GM12874 (cell line): ENCODE data around the gene C3.
A peak's percentile ranks its signal among the peaks of the same experiment; 100 is the strongest.

Source experiments
- TF ChIP-seq, protein P1 (sequence below): IDR thresholded peaks from 2 replicates; pipeline ENCODE4 v1.5.1; 2011; ENCODE audit warnings: low read depth, mild to moderate bottlenecking, control low read depth, low read length, moderate library complexity; ENCODE audit not compliant: insufficient read depth

The C3 gene

DNA sequence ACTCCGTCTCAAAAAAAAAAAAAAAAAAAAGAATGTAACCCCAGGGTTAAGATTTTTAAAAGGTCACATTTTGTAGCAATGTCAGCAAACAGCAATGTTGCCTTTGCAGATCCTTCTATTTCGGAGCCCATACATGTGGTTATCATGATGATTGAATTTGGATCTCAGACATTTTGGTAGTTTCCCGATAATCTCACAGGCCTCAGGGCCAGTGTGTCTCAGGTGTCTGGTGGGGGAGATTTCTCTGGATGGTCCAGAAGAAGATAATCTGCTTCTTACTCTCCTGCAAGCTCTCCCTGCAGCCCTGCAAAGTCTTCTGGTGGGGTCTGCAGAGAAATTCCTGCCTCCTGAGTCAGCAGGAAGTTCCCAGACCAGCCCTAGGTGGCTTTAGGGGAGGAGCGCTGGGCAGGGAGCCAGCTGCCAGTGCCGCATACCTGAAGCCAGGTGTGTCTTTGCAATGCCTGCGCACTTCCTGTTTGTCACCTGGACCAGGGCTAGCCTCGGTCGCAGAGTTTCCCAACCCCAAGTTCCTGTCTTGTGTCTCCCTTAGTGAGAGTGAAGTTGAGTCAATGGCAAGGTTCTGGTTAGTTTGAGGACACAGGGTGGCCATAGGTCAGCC is 45.4 kb upstream of the C3 start:
- TF ChIP-seq, protein P1, sequence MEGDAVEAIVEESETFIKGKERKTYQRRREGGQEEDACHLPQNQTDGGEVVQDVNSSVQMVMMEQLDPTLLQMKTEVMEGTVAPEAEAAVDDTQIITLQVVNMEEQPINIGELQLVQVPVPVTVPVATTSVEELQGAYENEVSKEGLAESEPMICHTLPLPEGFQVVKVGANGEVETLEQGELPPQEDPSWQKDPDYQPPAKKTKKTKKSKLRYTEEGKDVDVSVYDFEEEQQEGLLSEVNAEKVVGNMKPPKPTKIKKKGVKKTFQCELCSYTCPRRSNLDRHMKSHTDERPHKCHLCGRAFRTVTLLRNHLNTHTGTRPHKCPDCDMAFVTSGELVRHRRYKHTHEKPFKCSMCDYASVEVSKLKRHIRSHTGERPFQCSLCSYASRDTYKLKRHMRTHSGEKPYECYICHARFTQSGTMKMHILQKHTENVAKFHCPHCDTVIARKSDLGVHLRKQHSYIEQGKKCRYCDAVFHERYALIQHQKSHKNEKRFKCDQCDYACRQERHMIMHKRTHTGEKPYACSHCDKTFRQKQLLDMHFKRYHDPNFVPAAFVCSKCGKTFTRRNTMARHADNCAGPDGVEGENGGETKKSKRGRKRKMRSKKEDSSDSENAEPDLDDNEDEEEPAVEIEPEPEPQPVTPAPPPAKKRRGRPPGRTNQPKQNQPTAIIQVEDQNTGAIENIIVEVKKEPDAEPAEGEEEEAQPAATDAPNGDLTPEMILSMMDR: no peak

DNA sequence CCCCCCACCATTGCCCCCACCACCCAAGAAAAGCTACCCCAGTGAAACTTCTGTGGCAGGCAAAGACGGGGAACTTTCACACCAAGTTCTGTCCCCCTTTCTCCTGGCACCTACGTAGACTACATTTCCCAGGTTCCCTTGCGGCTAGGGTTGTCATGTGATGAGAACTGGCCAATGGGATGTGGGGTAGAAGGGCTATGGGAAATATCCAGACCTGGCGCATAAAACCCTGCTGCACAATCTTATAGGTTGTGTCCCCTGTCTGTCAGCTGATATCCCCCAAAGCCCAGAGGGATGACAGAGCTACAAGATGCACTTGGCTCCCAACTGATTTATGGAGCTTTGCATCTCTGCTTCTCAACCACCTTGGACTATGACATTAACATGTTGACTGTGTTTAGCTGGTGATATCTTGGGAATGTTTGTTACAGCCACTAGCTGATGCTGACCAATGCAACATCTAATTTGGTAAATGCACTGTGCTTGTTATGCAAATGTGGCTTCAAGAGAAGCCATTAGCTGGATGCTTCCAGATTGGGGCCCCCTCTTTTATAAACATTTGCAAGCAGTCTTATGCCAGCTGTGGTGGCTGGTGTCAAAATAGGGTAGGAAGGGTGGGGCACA is 40.7 kb upstream of the C3 start:
- TF ChIP-seq, protein P1: no peak

DNA sequence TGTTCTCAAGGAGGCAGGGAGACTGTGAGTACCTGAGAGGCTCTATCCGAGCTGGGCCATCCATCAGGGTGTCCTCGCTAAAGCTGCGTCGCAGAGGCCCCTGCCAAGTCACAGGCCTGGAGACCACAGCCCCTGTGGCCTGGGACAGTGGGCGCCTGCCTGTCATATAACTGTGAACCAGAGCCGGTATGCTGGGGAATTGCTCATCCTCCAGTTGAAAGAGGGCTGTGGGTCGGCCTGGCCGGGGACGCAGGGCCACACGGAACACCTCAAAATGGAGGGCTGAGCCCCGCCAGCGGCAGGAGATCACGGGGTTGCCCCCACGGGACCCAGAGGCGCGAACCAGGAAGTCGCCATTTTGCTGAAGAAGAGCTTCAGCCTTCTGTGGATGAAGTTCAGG is 40.2 kb upstream of the C3 start:
- TF ChIP-seq, protein P1: no peak

DNA sequence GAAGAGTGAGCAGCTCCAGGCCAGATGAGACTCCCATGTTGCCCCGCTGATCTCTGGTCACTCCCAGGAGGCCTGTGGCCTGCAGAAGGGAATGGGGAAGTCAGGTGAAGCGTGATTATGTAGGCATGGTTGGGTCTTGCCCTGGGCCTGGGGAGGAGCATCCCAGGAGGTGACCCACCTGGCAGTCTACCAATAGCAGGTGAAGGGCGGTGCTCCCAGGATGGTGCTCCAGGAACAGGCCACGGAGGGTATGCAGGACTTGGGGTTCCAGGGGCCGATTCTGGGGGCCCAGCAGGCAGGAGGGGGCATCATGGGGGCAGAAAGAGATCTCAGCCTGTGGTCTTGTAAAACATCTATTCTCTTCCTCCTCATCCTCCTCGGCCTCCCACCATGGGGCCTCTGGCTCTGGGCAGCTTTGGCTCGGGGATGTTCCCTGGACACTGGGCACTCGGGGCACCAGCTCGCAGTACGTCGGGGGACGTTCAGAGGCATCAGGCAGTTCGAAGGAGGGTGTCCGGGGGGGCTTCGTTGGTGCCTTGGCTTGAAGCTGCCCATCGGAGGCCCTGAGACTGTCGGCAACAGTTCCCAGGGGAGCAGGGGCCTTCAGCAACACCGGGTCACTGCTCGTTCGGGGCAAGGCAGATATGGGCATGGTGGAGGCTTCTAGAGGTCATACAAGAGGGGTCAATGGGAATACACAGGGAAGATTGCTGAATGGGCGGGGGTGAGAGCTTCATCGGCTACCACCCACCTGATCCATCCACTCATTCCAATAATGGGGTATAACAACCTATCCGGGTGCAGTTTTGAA is 34.4 kb upstream of the C3 start:
- TF ChIP-seq, protein P1: no peak

DNA sequence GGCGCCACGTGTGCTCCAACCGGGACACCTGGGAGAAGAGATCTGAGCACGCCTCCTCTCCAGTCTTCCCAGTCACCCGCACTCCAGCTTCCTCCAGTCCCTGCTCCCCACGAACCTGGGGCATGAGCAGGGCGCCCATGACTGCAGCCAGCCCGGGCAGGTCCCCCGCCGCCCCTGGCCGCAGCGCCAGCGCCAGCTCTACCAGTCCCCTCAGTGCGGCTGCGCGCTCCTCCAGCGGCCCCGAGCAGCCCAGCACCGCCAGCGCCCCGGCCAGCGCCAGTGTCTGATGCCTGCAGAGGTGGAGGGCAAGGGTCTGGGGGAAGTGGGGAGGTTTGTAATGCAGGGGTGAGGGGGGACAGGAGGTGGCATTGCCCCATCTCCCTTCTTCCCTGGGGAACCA is 33.7 kb upstream of the C3 start:
- TF ChIP-seq, protein P1: no peak

DNA sequence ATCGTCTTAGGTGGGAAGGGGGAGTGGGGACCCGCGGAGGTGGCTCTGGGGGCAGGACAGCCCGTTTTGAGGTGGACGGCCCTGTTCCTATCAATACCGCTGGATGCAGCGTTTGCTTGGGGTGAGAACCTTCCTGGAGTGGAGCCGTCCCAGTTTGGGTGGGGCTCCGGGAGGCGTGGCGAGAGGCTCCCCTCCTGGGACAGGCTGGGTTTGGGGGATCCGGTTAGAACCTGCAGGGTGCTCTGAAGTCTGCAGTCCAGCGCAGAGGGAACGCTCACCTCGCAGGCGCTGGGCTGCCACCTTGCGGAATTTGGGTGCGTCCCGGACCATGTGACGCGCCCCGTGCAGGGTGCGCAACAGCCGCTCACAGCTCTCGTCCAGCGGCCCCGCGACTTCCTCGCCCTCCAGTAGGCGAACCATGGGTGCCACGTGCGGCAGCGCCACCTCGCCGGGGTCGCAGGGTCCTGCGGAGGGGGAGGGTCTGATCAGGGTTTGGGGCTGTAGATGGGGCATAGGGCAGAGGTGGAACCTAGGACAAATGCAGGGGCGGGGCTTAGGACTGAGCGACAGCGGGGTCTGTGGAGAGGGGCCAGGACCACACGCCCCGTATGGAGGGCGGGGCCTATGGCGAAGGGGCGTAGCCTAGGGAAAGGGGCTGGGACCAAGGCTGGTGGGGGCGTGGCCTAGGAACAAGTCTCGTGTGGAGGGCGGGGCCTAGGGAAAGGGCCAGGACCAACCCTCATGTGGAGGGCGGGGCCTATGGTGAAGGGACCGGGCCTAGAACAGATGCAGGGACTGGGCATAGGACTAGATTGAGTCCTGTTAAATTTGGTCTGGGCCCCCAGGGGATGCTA is 33.0 kb upstream of the C3 start:
- TF ChIP-seq, protein P1: peak; percentile 57
